GM18870 (cell line): ENCODE measurements around the gene FRMD4A.
"Not testable (repeated sequence)": the region's sequence is repeated elsewhere in the genome, so short reads cannot be mapped to it uniquely, and the experiment has no call there.

Experiments
- ATAC-seq: cut with Tn5 transposase; IDR thresholded peaks from one replicate; pipeline ENCODE4 v1.9.1; 2021; ENCODE audit warnings: moderate library complexity; ENCODE audit not compliant: unreplicated experiment

The FRMD4A gene

DNA sequence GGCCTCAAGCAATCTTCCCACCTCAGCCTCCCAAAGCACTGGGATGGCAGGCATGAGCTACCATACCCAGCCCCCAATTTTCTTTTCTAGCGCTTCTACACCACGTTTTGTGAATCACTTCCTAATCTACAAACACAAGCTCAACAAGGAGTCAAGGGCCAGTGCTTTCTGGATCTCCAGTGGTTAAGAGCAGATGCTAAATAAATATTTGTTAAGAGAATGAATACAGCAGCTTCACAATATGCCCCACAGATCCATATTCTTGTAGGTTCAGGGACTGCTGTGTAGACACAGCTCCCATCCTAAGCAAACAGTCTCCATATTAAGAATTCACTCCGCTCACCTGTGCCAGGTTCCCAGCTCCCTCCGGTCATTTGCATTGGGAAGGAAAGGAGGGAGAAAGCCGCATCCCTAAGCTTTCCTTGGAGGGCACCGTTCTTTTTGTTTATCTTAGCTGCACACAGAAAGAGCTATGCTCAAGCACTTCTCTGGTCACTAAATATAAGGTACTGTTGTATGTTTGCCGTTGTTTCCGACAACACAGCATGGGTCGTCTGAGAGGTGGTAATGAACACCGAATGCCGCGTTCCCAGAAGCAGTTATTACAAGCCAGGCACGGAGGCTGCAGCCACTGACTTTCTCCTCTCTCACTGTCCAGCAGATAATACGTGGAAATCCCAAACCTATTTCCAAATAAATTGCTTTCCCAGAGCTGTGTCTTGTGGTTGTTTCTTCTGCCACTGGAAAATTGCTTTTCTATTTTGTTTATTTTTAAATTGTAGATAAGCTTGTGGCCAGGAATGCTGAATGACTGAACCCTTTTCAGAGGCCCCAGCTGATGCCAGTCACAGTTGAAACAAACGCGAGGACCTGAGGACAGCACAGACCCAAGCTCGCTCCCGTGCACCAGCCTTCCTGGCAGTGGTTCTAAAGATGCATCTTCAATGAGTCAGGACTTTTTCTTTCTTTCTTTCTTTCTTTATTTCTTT lies 526.9 kb downstream of the FRMD4A start:
- ATAC-seq, result no peak

DNA sequence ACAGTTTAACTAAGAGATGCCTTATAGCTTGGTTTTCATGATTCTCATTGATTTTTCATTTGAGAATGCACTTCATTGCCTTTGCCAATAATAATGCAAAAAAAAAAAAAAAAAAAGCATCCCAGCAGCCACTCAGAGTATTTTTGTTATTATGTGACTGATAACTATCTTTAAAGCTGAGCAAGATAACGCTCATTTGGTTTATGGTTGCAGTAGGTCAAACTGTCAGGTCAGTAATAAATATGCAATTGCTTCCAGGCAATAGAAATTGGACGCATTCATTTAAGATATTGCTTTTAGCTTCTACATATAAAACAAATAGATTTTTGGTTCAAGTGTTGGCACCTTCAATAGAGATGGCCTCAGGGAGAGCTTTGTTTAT lies 528.8 kb downstream of the FRMD4A start:
- ATAC-seq, result no peak

DNA sequence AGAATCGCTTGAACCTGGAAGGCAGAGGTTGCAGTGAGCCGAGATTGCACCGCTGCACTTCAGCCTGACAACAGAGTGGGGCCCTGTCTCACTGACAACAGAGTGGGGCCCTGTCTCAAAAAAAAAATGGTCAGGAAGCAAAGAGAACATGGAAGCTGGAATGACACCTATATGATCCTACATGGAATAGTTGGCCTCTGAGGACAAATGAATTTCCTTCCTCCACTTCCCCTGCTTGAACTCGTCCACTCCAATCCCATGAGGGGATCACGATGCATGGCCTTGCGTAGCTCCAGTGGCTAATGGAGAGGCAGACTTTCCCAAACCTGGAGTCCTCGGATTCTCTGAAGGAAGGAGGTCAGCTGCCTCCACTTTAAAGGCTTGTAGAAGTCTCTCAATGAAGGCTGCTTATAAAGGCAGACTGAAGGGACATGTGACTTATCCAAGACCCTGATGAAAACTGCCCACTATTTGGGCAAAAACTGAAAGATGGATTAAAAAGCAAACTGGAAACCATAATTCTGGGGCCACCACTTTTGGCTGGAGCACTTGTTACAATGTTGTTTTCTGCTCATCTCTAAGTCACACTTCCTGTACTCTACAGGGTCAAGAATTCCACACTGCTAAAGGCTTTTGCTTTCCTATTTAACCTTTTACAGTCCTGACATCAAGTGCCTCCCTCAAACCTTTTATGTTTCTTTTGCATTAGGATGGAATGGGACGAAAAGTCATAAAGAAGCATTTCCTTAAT lies 529.4 kb downstream of the FRMD4A start:
- ATAC-seq, result no peak

DNA sequence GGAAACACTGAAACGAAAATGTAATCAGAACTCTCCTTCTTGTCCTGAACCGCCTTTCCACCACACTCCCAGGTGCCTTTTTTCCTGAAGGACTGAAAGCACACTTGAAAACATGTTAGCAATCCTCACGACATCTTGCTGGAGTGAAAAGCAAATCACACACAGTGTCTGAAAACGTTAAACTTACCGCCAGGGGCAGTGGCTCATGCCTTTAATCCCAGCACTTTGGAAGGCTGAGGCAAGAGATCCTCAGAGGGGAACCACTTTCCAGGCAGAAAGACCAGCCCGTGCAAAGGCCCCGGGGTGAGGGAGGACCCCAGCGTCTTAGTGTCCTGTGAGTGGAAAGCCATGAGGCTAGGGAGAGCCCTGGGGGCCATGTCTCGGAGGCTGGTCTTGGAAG lies 533.6 kb downstream of the FRMD4A start:
- no peak for ATAC-seq

DNA sequence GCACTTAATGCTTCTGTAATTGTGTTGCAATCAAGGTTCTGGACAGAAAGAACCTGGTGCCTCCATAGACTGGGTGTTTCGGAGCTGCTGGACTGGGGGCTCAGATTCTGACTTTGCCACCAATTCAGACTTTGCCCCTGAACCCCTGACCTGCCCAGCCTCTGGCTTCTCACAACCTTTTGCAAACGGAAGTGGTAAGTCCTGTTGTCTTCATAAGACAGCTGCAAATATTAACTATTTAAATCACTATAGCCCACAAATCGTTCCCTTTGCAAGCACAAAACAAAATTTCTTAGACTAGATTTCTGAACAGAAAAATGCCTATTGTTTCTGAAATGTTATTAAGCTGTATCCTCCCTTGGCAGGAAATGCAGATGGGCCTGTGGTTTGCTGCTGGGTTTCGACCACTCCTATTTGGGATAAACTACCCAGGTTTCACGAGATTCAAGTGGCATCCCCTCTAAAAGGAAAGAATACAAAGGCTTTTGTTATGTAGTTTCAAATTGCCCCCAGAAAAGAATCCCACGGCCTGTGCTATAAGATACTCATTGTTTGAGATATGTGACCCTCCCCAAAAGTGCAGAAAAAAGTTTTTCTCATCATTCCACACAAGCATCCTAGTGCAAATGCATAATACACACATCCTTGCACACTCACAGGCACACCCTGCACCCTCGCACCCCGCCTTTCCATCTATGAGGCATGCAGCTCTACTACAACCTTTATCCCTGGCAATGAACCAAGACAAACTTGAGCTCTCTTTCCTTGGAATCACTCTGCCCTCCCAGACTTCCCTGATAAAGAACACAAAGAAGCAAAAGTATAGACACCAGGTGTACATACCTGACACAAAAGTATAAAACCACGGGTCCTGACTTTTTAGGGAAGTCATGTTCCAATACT lies 534.8 kb downstream of the FRMD4A start:
- ATAC-seq, result no peak

DNA sequence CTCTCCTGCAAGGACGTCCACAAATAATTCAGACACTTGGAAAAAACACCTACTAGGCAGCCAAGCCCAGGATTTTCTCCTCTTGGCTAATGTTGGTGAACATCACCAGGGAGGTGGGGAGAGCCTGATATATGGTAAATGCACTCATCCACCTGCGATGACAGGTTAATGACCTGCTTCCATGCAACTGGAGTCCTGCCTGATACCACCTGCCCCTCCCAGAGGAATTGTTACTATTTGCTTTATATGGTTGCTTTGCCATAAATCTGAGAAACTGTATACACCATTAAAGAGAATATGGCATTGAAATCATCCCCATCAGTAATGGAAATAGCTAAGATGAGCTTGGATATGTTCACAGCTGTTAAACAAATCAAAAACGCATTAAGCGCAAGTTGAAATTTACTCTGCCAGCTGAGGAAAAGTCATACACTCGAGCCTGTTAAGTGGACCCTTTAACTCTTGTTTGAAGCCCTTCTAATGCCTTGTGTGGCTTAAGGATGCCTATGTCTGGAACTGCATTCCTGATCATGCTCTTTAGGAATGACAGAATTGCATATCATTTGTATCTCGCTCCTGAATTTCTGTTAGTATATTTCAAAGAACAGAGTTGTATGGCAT lies 535.6 kb downstream of the FRMD4A start:
- ATAC-seq, result no peak

DNA sequence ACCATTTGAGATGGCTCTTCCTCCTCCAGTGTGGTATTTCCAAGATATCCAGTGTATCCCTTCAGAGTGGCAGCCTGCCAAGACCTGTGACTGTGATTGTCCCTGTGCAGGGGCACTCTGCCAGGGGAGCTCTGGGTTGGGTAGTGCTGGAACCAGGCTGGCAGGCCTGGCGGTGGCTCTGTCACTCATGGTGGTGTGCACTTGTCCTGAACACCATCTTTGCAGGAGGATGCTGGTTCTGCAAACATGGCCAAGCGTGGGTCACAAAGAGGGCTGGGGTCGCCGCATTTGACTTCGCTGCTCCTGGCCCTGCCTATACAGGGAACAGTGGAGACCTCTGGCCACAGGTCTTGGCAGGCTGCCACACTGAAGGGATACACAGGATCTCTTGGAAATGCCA lies 538.7 kb downstream of the FRMD4A start:
- no peak for ATAC-seq

DNA sequence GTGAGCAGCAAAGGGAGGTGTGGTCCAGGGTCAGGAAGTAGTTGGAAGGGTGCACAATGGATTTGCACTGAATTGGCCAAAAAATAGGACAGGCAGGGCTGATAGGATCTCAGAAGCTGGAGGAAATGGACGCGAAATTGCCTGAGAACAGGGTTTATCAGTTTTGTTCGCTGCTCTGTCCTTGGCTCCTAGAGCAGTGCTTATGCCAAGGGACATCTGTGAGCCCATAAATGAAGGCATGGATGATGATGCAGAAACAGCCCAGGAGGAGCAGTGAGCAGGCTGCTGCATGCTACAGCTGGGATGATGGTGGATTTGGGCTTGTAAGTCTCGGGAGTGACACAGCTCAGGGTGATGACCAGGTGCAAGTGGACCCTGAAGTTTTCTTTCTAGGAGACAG lies 539.2 kb downstream of the FRMD4A start:
- ATAC-seq, result no peak

DNA sequence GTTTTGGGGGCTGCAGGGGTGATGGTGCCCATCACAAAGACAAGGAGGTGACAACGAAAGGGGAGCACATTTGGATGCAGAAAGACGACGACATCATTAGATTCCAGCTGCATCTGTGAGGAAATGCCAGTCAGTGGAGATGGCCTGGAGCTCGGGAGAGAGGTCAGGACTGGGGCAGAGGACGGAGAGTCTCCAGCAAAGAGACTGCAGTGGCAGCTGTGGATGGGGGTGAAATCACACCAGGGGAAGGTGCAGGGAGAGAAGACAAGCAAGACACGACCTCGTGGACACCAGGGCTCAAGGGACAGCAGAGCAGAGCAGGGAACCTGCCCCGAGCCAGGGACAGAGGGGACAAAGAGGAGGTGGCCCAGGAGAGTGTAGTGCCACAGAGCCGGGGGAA lies 540.5 kb downstream of the FRMD4A start:
- no peak for ATAC-seq

DNA sequence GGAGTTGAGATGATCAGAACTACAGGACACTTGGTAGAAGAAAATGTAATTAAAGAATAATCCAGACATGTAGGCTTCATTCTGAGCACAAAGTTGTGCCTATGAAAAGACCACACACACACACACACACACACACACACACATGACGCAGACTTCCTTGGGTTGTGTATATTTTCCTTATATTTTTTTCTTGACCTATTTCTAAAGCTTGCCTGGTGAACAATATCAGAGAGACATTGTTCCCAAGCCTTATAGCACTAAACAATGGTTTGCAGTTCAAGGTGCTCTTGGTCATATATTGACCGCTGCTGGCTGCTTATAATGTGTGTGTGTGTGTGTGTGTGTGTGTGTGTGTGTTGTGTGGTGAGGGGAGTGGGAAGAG lies 541.3 kb downstream of the FRMD4A start:
- no peak for ATAC-seq

DNA sequence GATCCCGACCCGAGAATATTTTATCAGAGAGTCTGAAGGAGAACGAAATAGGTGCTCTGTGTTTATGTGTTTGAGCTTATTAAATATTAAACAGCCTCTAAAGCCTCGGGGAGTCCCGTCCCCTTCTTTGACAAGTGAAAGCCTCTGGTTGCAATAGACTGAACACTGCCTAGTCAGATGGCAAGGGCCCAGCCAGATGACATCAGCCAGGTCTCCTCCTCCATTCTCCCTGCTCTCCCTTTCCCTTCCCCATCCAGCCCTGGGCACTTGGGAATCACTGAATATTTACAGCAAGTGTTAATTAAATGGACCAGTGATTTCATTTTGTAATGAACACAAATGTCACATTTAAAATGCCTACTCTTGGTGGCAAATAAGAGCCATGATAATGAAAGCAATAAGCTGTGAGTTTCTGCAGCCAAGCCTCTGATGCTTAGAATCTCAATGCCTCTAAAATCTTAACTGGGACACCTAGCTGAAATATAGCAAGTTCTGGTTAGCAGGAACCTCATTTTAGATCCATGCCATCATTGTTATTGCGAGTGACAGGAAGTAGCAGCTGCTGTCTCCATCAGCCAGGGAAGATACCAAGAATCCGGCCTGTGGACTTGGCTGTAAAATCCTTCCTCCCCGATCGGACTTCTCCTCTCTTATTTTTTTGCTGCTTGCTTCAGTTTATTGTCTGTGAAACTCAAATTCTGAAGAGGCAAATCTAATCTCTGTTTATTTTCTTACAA lies 541.8 kb downstream of the FRMD4A start:
- no peak for ATAC-seq

DNA sequence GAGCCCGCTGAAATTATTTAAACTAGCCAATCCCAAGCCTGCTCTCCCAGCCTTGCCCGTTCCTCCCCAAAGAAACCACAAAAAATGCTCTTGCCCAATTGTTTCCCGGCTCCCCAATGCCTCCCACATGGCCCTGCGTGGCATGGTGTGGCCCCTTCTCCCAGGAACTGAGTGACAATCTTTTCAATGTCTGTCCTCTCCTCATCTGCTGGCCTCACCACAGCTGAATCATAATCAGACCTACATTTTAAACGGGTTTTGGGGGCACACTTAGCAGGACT lies 542.5 kb downstream of the FRMD4A start:
- no peak for ATAC-seq

DNA sequence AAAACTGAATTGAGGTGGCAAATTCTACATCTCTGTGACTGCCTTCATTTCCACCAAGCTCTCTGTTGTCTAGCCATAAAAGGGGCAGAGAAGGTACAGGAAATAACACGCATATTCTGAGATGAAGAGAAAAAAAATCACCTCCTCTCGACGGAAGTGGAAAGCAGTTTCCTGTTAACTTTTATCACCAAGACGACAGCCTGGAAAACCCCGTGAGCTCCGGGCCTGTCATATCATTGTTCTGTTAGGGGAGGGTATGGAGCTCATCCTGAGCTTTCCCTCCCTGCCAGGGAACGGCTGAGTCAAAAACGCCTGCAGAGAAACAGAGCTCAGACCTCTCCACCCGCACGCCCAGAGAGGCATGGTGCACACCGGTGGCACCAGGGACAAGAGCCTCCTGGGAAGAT lies 543.7 kb downstream of the FRMD4A start:
- ATAC-seq, result peak; percentile 80

DNA sequence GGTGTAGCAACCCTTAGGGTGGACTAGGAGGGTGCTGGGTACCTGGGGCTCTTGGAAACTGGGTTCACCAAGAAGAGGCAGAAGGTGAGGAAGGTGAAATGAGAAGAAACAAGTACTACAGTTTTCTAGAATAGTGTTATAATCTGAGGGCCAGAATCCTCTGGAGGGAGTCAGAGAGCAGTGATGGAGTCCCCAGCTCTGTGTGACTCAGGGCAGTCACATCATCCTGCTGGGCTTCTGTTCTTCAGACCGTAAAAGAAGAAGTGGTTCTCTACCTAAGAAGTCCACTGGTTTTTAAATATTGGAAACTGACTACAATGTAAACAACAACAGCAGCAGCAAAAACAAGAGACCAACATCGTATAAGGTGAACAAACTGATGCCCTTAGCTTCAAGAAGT lies 546.7 kb downstream of the FRMD4A start:
- ATAC-seq, result no peak

DNA sequence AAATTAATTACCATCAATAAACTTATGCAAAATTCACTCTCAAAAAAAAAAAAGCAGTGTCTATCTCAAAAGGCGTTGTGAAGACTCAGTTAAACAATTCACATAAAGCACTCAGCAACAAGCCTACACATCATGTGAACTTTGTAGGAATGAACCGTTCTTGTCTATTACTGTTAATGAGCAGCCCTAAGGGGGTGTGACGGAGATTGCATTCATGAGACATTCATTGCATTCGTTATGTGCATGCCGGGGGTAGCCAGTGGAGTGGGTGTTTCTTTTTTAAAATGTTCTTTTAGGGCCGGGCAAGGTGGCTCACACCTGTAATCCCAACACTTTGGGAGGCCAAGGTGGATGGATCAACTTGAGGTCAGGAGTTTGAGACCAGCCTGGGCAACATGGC lies 551.0 kb downstream of the FRMD4A start:
- ATAC-seq, result no peak

DNA sequence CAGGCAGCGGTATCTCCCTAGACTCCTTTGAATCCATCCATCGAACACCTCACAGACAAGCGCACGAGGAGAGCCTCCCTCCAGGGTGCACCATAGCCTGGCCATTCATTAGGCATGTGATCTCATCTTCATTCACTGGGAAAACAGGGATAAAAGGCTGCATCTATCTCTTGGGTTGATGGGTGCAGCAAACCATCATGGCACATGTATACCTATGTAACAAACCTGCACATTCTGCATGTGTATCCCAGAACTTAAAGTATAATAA lies 552.1 kb downstream of the FRMD4A start:
- not testable (repeated sequence) for ATAC-seq

DNA sequence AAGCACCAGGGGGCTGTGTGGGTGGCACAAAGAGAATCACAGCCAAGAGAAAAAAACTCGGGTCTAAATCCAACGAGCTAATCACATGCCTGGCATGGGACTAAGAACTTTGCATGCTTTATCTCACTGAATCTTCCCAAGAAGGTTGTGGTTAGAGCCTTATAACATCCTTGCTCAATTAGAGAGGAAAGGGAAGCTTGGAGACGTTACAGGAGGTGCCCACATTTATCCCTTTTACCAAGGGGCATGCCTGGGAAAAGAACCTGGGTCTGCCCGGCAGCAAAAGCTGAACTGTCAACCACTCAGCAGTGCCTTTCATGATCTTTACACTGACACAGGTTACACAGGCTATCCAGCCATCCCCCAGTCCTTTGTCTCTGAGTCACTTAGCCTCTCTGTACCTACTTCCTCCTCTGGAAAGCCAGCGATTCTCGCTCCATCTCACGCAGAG lies 553.8 kb downstream of the FRMD4A start:
- ATAC-seq, result no peak

DNA sequence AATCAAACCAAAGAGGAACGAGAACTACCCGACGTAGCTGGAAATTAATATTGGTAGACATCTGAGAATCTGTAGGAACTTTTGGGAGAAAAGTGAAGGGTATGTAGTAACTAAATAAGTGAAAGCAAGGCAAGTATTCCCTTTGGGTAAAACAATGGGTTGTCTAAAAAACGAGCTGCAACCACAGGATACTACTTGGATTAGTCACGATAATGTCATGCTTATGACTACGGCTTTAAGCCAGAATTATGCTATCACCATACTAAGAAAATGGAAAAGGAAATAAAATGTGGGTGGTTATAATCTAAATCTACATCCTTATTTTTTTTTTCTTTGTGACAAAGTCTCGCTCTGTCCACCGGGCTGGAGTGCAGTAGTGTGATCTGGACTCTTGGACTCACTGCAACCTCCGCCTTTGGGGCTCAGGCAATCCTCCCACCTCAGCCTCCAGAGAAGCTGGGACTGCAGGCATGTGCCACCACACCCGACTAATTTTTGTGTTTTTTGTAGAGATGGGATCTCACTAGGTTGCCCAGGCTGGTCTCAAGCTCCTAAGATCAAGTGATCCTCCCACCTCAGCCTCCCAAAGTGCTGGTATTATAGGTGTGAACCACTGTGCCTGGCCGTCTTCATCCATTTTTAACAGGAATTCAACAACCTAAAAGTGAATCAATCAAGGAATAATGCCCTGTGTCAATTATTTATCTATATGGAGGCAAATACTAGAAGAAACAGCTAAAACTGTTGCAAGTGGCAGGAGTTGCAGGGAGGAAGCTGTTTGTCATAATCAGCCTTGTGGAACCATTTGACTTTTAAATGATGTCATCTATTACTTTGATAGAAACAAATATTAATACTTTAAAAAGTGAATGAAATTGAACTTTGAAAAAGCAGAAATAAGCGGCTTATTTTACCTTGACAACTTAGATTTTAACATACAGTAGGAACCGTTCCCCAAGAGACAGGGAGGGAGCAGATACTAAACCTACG lies 554.6 kb downstream of the FRMD4A start:
- no peak for ATAC-seq

DNA sequence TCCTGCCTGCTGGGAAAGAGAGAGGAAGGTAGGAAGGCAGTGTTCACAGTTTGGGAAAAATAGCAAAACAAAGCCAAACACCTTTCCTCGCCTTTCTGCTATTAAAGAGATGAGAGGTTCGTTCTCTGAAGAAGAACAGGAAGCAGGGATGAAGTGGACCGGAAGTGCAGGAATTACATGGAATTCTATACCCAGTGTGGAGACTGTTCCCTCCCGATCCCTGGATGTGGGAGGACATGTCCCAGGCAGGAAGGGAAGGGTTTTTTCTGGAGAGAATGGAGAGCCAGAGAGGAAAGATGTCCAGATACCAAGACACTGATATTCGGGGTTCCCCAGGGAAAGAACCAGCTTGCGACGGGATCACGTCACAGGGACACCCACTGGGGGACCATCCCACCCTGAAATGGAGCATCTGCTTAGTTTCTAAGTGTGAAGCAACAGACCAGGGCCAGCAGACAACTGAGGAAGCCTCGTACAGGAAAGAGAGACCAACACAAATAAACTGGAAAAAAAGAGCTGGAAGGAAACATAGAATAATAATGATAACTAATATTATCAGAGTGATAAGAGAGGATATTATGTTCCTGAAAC lies 556.3 kb downstream of the FRMD4A start:
- ATAC-seq, result no peak
